Amniotic stem cell (primary cell): ENCODE results near the gene PDZD4.
"Not testable (repeated sequence)": the region's sequence is repeated elsewhere in the genome, so short reads cannot be mapped to it uniquely, and the experiment has no call there.

Experiments used
- DNase-seq: peaks from one replicate; lab custom pipeline; 2025; lab: John Stamatoyannopoulos, UW

Gene PDZD4

GRCh38 chrX:153844509-153845082 lies 14.3 kb upstream of the PDZD4 start:
- DNase-seq: no peak

GRCh38 chrX:153836921-153837320 lies 6.6 kb upstream of the PDZD4 start:
- DNase-seq: no peak

GRCh38 chrX:153832728-153833127 lies 2.4 kb upstream of the PDZD4 start:
- DNase-seq: no peak

GRCh38 chrX:153831429-153832150 lies 1.2 kb upstream of the PDZD4 start:
- no peak for DNase-seq

GRCh38 chrX:153830640-153831428 lies 490 bp upstream of the PDZD4 start:
- no peak for DNase-seq

- no peak for DNase-seq
Measured at GRCh38 chrX:153829549-153829798, 870 bp downstream of the PDZD4 start.

- DNase-seq: no peak
Measured at GRCh38 chrX:153828723-153829548, 1.4 kb downstream of the PDZD4 start.

- DNase-seq: no peak
Measured at GRCh38 chrX:153828308-153828707, 2.0 kb downstream of the PDZD4 start.

- no peak for DNase-seq
Measured at GRCh38 chrX:153827903-153828302, 2.4 kb downstream of the PDZD4 start.

- DNase-seq: no peak
Measured at GRCh38 chrX:153827016-153827415, 3.3 kb downstream of the PDZD4 start.

- no peak for DNase-seq
Measured at GRCh38 chrX:153825042-153825441, 5.3 kb downstream of the PDZD4 start.

GRCh38 chrX:153824348-153824747 lies 6.0 kb downstream of the PDZD4 start:
- no peak for DNase-seq

GRCh38 chrX:153821066-153821465 lies 9.3 kb downstream of the PDZD4 start:
- DNase-seq: no peak

GRCh38 chrX:153820601-153821000 lies 9.7 kb downstream of the PDZD4 start:
- no peak for DNase-seq

GRCh38 chrX:153819384-153820040 lies 10.8 kb downstream of the PDZD4 start:
- no peak for DNase-seq

GRCh38 chrX:153818571-153819383 lies 11.6 kb downstream of the PDZD4 start:
- DNase-seq: no peak

GRCh38 chrX:153818064-153818463 lies 12.3 kb downstream of the PDZD4 start:
- not testable (repeated sequence) for DNase-seq

GRCh38 chrX:153816831-153817690 lies 13.3 kb downstream of the PDZD4 start:
- no peak for DNase-seq

GRCh38 chrX:153814591-153815315 lies 15.6 kb downstream of the PDZD4 start:
- DNase-seq: no peak
